ENCODE results near the gene TMEM235. TPM values are rescaled to one million over a fixed set of nuclear protein-coding genes. Genes with fewer than 3 reads are reported as not detected.
A peak's percentile ranks its signal among the peaks of the same experiment; 100 is the strongest.

The TMEM235 gene
- total RNA-seq, 1 donor from 2014 or later = not detected

DNA sequence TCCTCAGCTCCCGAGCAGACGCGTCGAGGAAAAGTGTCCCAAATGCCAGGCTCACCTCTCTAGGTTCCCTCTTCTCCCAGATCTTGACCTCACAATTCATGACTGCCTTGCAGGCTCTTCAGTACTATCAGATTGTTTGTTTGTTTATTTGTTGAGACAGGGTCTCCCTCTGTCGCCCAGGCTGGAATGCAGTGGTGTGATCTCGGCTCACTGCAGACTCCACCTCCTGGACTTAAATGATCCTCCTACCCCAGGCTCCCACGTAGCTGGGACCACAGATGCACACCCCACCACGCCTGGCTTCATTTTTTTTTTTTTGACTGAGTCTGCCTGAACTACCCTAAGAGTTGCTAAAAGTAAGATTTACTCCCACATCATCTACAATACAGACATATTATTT is 15.9 kb downstream of the TMEM235 start:
- no peak overlapping the region for H3K9ac ChIP-seq
- H3K36me3 ChIP-seq = no peaks in the 10 kb centered on the region
- no peaks in the 10 kb centered on the region for H3K79me2 ChIP-seq (ENCODE audit: low read depth)
- Mint-ChIP-seq H3K4me1 (peaks cover 13% of the 10 kb centered on the region), H3K27me3 (ENCODE audit: insufficient read depth, low read depth) (peaks cover 6% of the 10 kb centered on the region), H3K27ac (peak overlapping the region; percentile 29), H3K4me3 (peak overlapping the region; percentile 67), H3K36me3 (no peaks in the 10 kb centered on the region), H3K9me3 (peaks cover 8% of the 10 kb centered on the region)
- H2AFZ ChIP-seq (replicated peaks) = no peak overlapping the region
- H3K4me3 ChIP-seq = no peak overlapping the region
- no peak overlapping the region for H3K4me2 ChIP-seq
- H4K20me1 ChIP-seq (ENCODE audit: low read depth) = no peaks in the 10 kb centered on the region
- no peaks in the 10 kb centered on the region for H3K4me1 ChIP-seq
- H3K9me3 ChIP-seq (ENCODE audit: low read depth) = peaks cover 6% of the 10 kb centered on the region
- no peaks in the 10 kb centered on the region for H3F3A ChIP-seq (ENCODE audit: low read depth)
- no peak for TF ChIP-seq EZH2 (IDR thresholded peaks at IDR 0.05)
- TF ChIP-seq, protein P1, sequence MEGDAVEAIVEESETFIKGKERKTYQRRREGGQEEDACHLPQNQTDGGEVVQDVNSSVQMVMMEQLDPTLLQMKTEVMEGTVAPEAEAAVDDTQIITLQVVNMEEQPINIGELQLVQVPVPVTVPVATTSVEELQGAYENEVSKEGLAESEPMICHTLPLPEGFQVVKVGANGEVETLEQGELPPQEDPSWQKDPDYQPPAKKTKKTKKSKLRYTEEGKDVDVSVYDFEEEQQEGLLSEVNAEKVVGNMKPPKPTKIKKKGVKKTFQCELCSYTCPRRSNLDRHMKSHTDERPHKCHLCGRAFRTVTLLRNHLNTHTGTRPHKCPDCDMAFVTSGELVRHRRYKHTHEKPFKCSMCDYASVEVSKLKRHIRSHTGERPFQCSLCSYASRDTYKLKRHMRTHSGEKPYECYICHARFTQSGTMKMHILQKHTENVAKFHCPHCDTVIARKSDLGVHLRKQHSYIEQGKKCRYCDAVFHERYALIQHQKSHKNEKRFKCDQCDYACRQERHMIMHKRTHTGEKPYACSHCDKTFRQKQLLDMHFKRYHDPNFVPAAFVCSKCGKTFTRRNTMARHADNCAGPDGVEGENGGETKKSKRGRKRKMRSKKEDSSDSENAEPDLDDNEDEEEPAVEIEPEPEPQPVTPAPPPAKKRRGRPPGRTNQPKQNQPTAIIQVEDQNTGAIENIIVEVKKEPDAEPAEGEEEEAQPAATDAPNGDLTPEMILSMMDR (IDR thresholded peaks at IDR 0.05) = no peak
- H3K27me3 ChIP-seq = no peaks in the 10 kb centered on the region
- DNase-seq (ENCODE audit: low spot score) = no peak
- no peak overlapping the region for H3K27ac ChIP-seq

DNA sequence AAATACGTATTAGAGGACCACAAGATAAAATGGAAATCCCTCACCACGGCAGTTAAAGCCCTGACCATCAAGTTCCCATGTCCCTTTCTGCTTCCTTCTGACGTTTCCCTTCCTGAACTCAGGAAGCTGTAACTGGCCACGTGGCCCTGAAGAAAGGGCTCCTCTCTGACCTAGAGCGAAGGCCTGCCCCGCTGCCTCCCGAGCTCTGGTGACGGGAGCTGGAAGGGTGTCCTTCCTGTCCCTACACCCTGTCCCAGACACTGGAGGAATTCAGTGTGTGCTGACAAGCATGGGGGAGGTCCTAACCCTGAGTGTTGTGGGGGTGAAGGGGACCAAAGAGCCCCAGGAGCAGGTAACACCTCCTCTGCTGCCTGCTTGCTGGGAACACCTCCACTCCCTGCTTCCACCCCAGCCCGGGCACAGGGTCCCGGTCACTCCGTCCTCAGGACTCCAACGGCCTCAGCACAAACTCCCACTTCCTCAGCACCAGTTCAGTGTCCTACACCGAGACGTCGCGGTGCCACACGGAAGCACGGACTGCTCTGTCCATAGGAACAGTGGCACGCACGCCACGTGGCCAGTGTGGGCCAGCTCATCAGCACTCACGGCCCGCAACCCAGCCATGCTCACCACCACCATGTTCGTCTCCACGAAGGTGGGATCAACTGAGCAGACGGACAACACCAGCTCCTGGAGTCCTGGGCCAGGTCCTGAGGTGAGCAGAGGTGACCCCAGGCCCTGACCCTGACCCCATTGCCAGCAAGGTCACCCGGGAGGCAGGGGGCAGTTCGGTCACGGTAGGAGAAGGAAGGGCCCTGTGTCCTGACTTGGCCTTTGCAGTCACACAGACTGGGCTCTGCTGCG is 16.9 kb downstream of the TMEM235 start:
- H3K27ac ChIP-seq = no peak overlapping the region
- H3K4me1 Mint-ChIP-seq = peaks cover 15% of the 10 kb centered on the region
- no peaks in the 10 kb centered on the region for H4K20me1 ChIP-seq (ENCODE audit: low read depth)
- H3K4me3 Mint-ChIP-seq = no peak overlapping the region
- H3K9me3 ChIP-seq (ENCODE audit: low read depth) = peaks cover 6% of the 10 kb centered on the region
- TF ChIP-seq EZH2 (IDR thresholded peaks at IDR 0.05) (no peak), EZH2phosphoT487 (IDR thresholded peaks at IDR 0.05) (no peak)
- TF ChIP-seq, protein P1 (IDR thresholded peaks at IDR 0.05) = no peak
- no peaks in the 10 kb centered on the region for H3K36me3 ChIP-seq
- H2AFZ ChIP-seq (replicated peaks) = no peak overlapping the region
- H3K27me3 Mint-ChIP-seq (ENCODE audit: insufficient read depth, low read depth) = peaks cover 6% of the 10 kb centered on the region
- no peaks in the 10 kb centered on the region for H3K36me3 Mint-ChIP-seq
- no peak overlapping the region for H3K4me3 ChIP-seq
- no peaks in the 10 kb centered on the region for H3K79me2 ChIP-seq (ENCODE audit: low read depth)
- H3K9ac ChIP-seq = no peak overlapping the region
- no peak overlapping the region for H3K4me2 ChIP-seq
- H3K27me3 ChIP-seq = no peaks in the 10 kb centered on the region
- H3K27ac Mint-ChIP-seq = no peak overlapping the region
- no peak for DNase-seq (ENCODE audit: low spot score)
- peaks cover 8% of the 10 kb centered on the region for H3K9me3 Mint-ChIP-seq
- H3K4me1 ChIP-seq = no peaks in the 10 kb centered on the region
- H3F3A ChIP-seq (ENCODE audit: low read depth) = no peaks in the 10 kb centered on the region

DNA sequence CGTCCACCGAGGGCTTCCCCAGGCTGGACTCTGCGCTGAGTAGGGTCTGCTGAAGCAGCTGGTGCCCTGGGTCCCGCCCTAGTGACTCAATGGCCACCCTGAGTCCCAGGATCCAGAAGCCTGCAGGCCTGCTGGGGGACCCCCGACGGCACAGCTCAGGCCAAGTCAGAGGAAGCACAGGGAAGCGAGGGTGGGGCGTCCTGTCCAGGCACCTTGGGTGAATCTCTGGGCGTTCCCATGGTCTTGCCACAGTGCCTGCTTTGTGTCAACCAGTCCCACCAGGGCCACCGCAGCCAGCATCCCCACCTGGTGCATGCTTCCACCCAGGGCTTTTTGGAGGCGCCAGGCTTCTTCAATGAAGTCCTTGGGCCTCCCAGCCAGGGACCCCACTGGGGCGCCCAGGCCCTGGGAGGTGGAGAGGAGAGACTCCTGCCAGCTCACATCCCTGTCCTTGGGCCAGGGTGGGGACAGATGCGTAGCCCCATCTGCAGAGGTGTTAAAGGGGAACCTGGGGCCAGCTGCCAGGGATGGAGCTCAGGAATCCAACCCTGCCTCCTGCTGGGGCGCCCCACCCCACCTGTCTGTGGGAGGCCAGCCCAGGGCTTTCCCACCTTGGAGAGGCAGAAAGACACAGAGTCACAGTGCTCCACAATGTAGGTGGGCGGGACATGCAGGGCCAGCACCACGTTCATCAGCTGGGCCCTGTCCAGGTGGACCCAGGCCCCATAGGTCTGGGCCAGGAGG is 17.8 kb downstream of the TMEM235 start:
- Histone ChIP-seq H3F3A (ENCODE audit: low read depth) (no peaks in the 10 kb centered on the region), H3K9ac (no peak overlapping the region), H3K4me1 (peaks cover 5% of the 10 kb centered on the region), H3K4me3 (no peak overlapping the region), H3K79me2 (ENCODE audit: low read depth) (peaks cover 6% of the 10 kb centered on the region), H4K20me1 (ENCODE audit: low read depth) (no peaks in the 10 kb centered on the region), H2AFZ (replicated peaks) (no peak overlapping the region), H3K27me3 (no peaks in the 10 kb centered on the region), H3K9me3 (ENCODE audit: low read depth) (peaks cover 6% of the 10 kb centered on the region), H3K36me3 (no peaks in the 10 kb centered on the region), H3K27ac (no peak overlapping the region), H3K4me2 (no peak overlapping the region)
- no peak for DNase-seq (ENCODE audit: low spot score)
- no peak overlapping the region for H3K27ac Mint-ChIP-seq
- no peak overlapping the region for H3K4me3 Mint-ChIP-seq
- H3K9me3 Mint-ChIP-seq = peaks cover 8% of the 10 kb centered on the region
- H3K27me3 Mint-ChIP-seq (ENCODE audit: insufficient read depth, low read depth) = peaks cover 6% of the 10 kb centered on the region
- H3K4me1 Mint-ChIP-seq = peaks cover 18% of the 10 kb centered on the region
- TF ChIP-seq, protein P1 (IDR thresholded peaks at IDR 0.05) = no peak
- TF ChIP-seq EZH2phosphoT487 (IDR thresholded peaks at IDR 0.05) = no peak
- TF ChIP-seq EZH2 (IDR thresholded peaks at IDR 0.05) = no peak
- H3K36me3 Mint-ChIP-seq = no peaks in the 10 kb centered on the region

Measured in neural progenitor cell (in vitro differentiated cells).